Breast epithelium (tissue), 4 donors: ENCODE measurements around the gene KCNC1. TPM values are rescaled to one million over a fixed set of nuclear protein-coding genes. Genes with fewer than 3 reads are reported as not detected.
A peak's percentile ranks its signal among the peaks of the same experiment; 100 is the strongest.

Source experiments
- DNase-seq, 2 donors: peaks; one replicate each; pipeline ENCODE4 v3.0.0-alpha.2; 2019; ENCODE audit warnings: low spot score in 2 of 2
- H3K27ac ChIP-seq, 2 donors: fragments of 200-600 bp; sonication (generic) in 1 of 2; one replicate each; pipeline ENCODE4 v1.5.1; 2016 to 2019; ENCODE audit warnings: mild to moderate bottlenecking in 1 of 2
- H3K27me3 ChIP-seq, 2 donors: fragments of 200-600 bp; sonication (generic) in 1 of 2; one replicate each; pipeline versions ENCODE4 v1.5.1 to v1.6.0; 2017 to 2019; ENCODE audit warnings: control low read depth in 1 of 2, mild to moderate bottlenecking in 1 of 2
- H3K36me3 ChIP-seq: fragments of 200-600 bp; one replicate; pipeline ENCODE4 v1.5.1; 2019
- H3K4me1 ChIP-seq, 2 donors: fragments of 200-600 bp; sonication (generic); one replicate each; pipeline ENCODE4 v1.5.1; 2016 to 2019; ENCODE audit warnings: control low read depth in 1 of 2
- H3K4me3 ChIP-seq, 3 donors: fragments of 200-600 bp; sonication (generic); 1 replicate in 2 of 3; 2 replicates in 1 of 3; pipeline ENCODE4 v1.5.1; 2016 to 2019; ENCODE audit warnings: mild to moderate bottlenecking in 3 of 3, moderate library complexity in 2 of 3
- H3K9me3 ChIP-seq, 2 donors: fragments of 200-600 bp; sonication (generic) in 1 of 2; one replicate each; pipeline ENCODE4 v1.5.1; 2016 to 2019; ENCODE audit warnings: control low read depth in 1 of 2
- POLR2A ChIP-seq: fragments of 450-650 bp; IDR thresholded peaks from one replicate; pipeline ENCODE4 v1.6.1; 2016; ENCODE audit warnings: antibody characterized with exemption, mild to moderate bottlenecking, moderate library complexity
- POLR2AphosphoS5 ChIP-seq, 3 donors: sonication (generic); formaldehyde crosslinking; IDR thresholded peaks; one replicate each; pipeline ENCODE4 v1.6.1; 2017; ENCODE audit warnings: antibody characterized with exemption in 3 of 3
- intact Hi-C: fragments of 100-400 bp; cut with DNase I; formaldehyde crosslinking; loops from one replicate; pipeline ENCODE4 v1.15.1; 2023; ENCODE audit warnings: low total_unique reads
- total RNA-seq, 3 donors: library from RNA; depleted of rRNA; stranded (reverse); fragments of >200 nt; gene quantifications; one replicate each; pipeline ENCODE4 v1.1.0, GENCODE V29; 2016
- TF ChIP-seq, protein P1 (sequence below), 3 donors: fragments of 450-650 bp; IDR thresholded peaks; one replicate each; pipeline ENCODE4 v1.5.1; 2016 to 2017; ENCODE audit warnings: antibody characterized with exemption in 3 of 3, mild to moderate bottlenecking in 3 of 3, moderate library complexity in 3 of 3

Gene KCNC1
- total RNA-seq, 3 donors from 2014 or later = 0.15 TPM; not detected in 2

- Histone ChIP-seq H3K27me3 (peaks cover 0 to 5% of the 10 kb centered on the region in 2 donors), H3K4me1 (no peaks in the 10 kb centered on the region), H3K36me3 (no peaks in the 10 kb centered on the region), H3K4me3 (no peak overlapping the region), H3K9me3 (no peaks in the 10 kb centered on the region), H3K27ac (no peak overlapping the region)
- no peak for TF ChIP-seq POLR2A
- no peak for TF ChIP-seq POLR2AphosphoS5 (IDR thresholded peaks at IDR 0.05)
- TF ChIP-seq, protein P1, sequence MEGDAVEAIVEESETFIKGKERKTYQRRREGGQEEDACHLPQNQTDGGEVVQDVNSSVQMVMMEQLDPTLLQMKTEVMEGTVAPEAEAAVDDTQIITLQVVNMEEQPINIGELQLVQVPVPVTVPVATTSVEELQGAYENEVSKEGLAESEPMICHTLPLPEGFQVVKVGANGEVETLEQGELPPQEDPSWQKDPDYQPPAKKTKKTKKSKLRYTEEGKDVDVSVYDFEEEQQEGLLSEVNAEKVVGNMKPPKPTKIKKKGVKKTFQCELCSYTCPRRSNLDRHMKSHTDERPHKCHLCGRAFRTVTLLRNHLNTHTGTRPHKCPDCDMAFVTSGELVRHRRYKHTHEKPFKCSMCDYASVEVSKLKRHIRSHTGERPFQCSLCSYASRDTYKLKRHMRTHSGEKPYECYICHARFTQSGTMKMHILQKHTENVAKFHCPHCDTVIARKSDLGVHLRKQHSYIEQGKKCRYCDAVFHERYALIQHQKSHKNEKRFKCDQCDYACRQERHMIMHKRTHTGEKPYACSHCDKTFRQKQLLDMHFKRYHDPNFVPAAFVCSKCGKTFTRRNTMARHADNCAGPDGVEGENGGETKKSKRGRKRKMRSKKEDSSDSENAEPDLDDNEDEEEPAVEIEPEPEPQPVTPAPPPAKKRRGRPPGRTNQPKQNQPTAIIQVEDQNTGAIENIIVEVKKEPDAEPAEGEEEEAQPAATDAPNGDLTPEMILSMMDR (IDR thresholded peaks at IDR 0.05) = no peak
- intact Hi-C loops = no loop called here
- peak in 1 of 2 donors; percentile 31 for DNase-seq
Observed at GRCh38 chr11:17744151-17744940, 9.8 kb downstream of the KCNC1 start.

DNA sequence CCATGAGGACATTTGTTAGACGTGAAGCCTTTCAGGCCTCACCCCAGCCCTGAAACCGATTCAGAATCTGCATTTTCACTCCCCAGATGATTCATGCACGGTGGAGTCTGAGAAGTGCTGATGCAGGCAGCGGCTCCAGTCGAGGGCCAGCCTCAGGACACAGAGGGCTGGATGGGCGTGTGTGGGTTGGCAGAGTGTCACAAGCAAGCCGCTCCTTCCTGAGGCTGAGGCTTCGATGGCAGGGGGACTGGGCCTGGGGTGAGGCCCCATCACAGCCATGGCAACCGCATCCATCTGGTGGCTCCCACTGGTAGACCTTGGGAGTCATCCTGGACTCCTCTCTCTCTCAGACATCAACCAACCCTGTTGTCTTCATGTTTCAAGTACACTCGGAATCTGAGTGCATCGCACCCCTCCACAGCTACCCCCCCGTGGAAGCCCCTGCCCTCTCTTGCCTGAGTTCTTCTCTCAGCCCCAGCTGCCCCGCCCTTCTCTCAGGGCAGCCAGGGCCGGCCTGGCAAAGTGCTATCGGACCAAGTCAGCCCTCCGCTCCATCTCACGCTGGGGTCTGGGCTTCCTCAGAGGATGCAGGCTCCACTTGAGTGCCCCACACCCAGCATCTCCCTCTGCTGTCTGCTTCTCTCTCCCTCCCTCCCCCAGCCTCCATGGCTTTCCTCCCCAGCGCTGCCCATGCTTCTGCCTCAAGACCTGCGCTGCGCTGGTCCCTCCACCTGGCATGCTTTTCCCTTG, 10.6 kb downstream of the KCNC1 start:
- Histone ChIP-seq H3K27me3 (peaks cover 0 to 5% of the 10 kb centered on the region in 2 donors), H3K4me1 (no peaks in the 10 kb centered on the region), H3K36me3 (no peaks in the 10 kb centered on the region), H3K4me3 (no peak overlapping the region), H3K9me3 (no peaks in the 10 kb centered on the region), H3K27ac (no peak overlapping the region)
- DNase-seq = peak in 1 of 2 donors; percentile 43
- TF ChIP-seq POLR2AphosphoS5 (IDR thresholded peaks at IDR 0.05) (no peak), POLR2A (no peak)
- TF ChIP-seq, protein P1 (IDR thresholded peaks at IDR 0.05) = no peak
- intact Hi-C loops = no loop called here

- Histone ChIP-seq H3K4me1 (no peaks in the 10 kb centered on the region), H3K27ac (no peak overlapping the region), H3K4me3 (no peak overlapping the region), H3K27me3 (peaks cover 0 to 5% of the 10 kb centered on the region in 2 donors), H3K9me3 (no peaks in the 10 kb centered on the region), H3K36me3 (no peaks in the 10 kb centered on the region)
- TF ChIP-seq, protein P1 (IDR thresholded peaks at IDR 0.05) = no peak
- TF ChIP-seq POLR2AphosphoS5 (IDR thresholded peaks at IDR 0.05) (no peak), POLR2A (no peak)
- DNase-seq = peak in 1 of 2 donors; percentile 27
- intact Hi-C loops = no loop called here
Observed at GRCh38 chr11:17746096-17746495, 11.5 kb downstream of the KCNC1 start.

GRCh38 chr11:17747131-17747955, 12.8 kb downstream of the KCNC1 start:
- H3K27ac ChIP-seq = no peak overlapping the region
- H3K4me1 ChIP-seq = no peaks in the 10 kb centered on the region
- H3K4me3 ChIP-seq = no peak overlapping the region
- no peak for TF ChIP-seq POLR2A
- TF ChIP-seq POLR2AphosphoS5 (IDR thresholded peaks at IDR 0.05) = no peak
- TF ChIP-seq, protein P1 (IDR thresholded peaks at IDR 0.05) = no peak
- no peaks in the 10 kb centered on the region for H3K27me3 ChIP-seq
- no peaks in the 10 kb centered on the region for H3K36me3 ChIP-seq
- intact Hi-C loops = no loop called here
- no peaks in the 10 kb centered on the region for H3K9me3 ChIP-seq
- DNase-seq = peak in 1 of 2 donors; percentile 40
